HL-60 (cell line): ENCODE results near the gene TGFA.

Experiments
- POLR2AphosphoS5 ChIP-seq: IDR thresholded peaks from 2 replicates; pipeline ENCODE4 v1.6.1; 2012; ENCODE audit warnings: low read depth
- TF ChIP-seq, protein P1 (sequence below): IDR thresholded peaks from one replicate; pipeline ENCODE4 v1.5.1; 2011; ENCODE audit warnings: low read length, control low read depth, inconsistent platforms; ENCODE audit not compliant: insufficient read depth
- TF ChIP-seq, protein P2 (sequence below): IDR thresholded peaks from 2 replicates; pipeline ENCODE4 v1.6.1; 2012; ENCODE audit warnings: low read depth; ENCODE audit not compliant: insufficient replicate concordance

DNA sequence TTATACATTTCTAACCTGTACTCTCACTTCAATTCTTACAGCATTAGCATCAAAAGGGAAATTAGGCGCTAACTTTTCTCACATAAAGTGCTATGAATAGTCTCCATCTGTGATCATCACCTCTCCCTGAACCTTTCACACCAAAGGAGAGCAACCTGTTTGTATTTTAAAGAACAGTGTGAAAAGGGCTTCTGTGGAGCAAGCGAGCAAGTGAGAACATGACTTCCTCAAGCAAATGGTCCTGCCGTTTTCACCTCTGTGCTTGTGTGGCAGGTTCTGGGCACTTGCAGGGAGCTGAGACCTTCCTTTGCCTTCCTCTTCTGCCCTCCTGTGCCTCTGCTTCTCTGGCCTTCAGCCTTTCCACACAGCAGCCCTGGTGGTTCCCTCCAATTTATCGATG is 51.9 kb downstream of the TGFA start:
- TF ChIP-seq, protein P1, sequence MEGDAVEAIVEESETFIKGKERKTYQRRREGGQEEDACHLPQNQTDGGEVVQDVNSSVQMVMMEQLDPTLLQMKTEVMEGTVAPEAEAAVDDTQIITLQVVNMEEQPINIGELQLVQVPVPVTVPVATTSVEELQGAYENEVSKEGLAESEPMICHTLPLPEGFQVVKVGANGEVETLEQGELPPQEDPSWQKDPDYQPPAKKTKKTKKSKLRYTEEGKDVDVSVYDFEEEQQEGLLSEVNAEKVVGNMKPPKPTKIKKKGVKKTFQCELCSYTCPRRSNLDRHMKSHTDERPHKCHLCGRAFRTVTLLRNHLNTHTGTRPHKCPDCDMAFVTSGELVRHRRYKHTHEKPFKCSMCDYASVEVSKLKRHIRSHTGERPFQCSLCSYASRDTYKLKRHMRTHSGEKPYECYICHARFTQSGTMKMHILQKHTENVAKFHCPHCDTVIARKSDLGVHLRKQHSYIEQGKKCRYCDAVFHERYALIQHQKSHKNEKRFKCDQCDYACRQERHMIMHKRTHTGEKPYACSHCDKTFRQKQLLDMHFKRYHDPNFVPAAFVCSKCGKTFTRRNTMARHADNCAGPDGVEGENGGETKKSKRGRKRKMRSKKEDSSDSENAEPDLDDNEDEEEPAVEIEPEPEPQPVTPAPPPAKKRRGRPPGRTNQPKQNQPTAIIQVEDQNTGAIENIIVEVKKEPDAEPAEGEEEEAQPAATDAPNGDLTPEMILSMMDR: no peak
- TF ChIP-seq POLR2AphosphoS5: no peak
- TF ChIP-seq, protein P2, sequence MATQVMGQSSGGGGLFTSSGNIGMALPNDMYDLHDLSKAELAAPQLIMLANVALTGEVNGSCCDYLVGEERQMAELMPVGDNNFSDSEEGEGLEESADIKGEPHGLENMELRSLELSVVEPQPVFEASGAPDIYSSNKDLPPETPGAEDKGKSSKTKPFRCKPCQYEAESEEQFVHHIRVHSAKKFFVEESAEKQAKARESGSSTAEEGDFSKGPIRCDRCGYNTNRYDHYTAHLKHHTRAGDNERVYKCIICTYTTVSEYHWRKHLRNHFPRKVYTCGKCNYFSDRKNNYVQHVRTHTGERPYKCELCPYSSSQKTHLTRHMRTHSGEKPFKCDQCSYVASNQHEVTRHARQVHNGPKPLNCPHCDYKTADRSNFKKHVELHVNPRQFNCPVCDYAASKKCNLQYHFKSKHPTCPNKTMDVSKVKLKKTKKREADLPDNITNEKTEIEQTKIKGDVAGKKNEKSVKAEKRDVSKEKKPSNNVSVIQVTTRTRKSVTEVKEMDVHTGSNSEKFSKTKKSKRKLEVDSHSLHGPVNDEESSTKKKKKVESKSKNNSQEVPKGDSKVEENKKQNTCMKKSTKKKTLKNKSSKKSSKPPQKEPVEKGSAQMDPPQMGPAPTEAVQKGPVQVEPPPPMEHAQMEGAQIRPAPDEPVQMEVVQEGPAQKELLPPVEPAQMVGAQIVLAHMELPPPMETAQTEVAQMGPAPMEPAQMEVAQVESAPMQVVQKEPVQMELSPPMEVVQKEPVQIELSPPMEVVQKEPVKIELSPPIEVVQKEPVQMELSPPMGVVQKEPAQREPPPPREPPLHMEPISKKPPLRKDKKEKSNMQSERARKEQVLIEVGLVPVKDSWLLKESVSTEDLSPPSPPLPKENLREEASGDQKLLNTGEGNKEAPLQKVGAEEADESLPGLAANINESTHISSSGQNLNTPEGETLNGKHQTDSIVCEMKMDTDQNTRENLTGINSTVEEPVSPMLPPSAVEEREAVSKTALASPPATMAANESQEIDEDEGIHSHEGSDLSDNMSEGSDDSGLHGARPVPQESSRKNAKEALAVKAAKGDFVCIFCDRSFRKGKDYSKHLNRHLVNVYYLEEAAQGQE: no peak
